Endothelial cell of umbilical vein (primary cell): ENCODE data around the gene CTSD.

Experiments used
- POLR2AphosphoS5 ChIP-seq: IDR thresholded peaks from 2 replicates; pipeline ENCODE4 v1.6.1; 2012; ENCODE audit warnings: low read depth, mild to moderate bottlenecking, control low read depth, low read length, moderate library complexity; ENCODE audit not compliant: insufficient read depth
- TF ChIP-seq, protein P1 (sequence below), 2 donors: IDR thresholded peaks; 1 replicate in 1 of 2; 2 replicates in 1 of 2; pipeline ENCODE4 v1.5.1; 2011; ENCODE audit warnings: low read length in 2 of 2, mild to moderate bottlenecking in 2 of 2, moderate library complexity in 2 of 2, control low read depth in 1 of 2, inconsistent platforms in 1 of 2, low read depth in 1 of 2; ENCODE audit not compliant: insufficient read depth in 1 of 2; ENCODE audit errors: extremely low read depth in 1 of 2

DNA sequence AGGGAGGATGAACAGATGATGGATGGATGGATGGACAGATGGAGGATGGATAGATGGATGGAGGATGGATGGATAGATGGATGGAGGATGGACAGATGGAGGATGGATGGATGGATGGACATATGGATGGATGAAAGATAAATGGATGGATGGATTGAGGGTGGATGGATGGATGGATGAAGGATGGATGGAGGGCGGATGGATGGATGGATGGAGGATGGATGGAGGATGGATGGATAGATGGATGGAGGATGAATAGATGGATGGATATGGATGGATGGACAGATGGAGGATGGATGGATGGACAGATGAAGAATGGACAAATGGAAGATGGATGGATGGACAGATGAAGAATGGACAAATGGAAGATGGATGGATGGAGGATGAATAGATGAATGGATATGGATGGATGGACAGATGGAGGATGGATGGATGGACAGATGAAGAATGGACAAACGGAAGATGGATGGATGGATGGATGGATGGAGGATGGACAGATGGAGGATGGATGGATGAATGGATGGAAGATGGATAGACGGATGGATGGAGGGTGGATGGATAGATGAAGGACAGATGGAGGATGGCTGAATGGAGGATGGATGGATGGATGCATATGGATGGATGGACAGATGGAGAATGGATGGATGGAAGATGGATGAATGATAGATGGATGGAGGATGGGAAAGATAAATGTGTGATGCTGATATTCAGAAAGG is 20.7 kb downstream of the CTSD start:
- TF ChIP-seq, protein P1, sequence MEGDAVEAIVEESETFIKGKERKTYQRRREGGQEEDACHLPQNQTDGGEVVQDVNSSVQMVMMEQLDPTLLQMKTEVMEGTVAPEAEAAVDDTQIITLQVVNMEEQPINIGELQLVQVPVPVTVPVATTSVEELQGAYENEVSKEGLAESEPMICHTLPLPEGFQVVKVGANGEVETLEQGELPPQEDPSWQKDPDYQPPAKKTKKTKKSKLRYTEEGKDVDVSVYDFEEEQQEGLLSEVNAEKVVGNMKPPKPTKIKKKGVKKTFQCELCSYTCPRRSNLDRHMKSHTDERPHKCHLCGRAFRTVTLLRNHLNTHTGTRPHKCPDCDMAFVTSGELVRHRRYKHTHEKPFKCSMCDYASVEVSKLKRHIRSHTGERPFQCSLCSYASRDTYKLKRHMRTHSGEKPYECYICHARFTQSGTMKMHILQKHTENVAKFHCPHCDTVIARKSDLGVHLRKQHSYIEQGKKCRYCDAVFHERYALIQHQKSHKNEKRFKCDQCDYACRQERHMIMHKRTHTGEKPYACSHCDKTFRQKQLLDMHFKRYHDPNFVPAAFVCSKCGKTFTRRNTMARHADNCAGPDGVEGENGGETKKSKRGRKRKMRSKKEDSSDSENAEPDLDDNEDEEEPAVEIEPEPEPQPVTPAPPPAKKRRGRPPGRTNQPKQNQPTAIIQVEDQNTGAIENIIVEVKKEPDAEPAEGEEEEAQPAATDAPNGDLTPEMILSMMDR (IDR thresholded peaks at IDR 0.05; ENCODE audit: extremely low read depth in 1 of 2, insufficient read depth in 1 of 2, low read depth in 1 of 2, low read length in 2 of 2) = no peak
- no peak for TF ChIP-seq POLR2AphosphoS5
